A549 (cell line): Measurements from ENCODE around the gene ADCY1. TPM values are rescaled to one million over a fixed set of nuclear protein-coding genes. Genes with fewer than 3 reads are reported as not detected.

Source experiments
- ATAC-seq, 2 experiments: fragments of 200-7000 bp in 1 of 2; fragments of >200 bp in 1 of 2; cut with Nextera tagmentation in 1 of 2; cut with Tn5 transposase in 1 of 2; 3 replicates each; pipeline versions ENCODE4 v1.8.0 to v1.9.1; 2018 to 2020; ENCODE audit warnings: mild to moderate bottlenecking in 1 of 2, moderate library complexity in 1 of 2
- CTCF ChIA-PET: fragments of 300-600 bp; sonication (Branson Sonifier 250); formaldehyde crosslinking; extraction: SDS; loops from one replicate; lab custom pipeline; 2021; ENCODE audit warnings: antibody characterized with exemption, inconsistent platforms; lab: Yijun Ruan, JAX
- POLR2A ChIA-PET: fragments of 350-600 bp; formaldehyde crosslinking; extraction: SDS; loops from one replicate; lab custom pipeline; 2021; ENCODE audit warnings: antibody characterized with exemption, inconsistent platforms; lab: Yijun Ruan, JAX
- DNase-seq, 2 experiments: peaks; one replicate each; pipeline versions ENCODE4 v3.0.0 to v3.0.0-alpha.2; 2011 to 2016; ENCODE audit warnings: low read depth in 1 of 2, low spot score in 1 of 2
- FAIRE-seq: peaks from 2 replicates; lab custom pipeline; 2011; peaks lifted over from hg19 to GRCh38; lab: Jason Lieb, UNC
- H3K27ac ChIP-seq, 2 experiments: fragments of >200 bp; sonication (Bioruptor Twin); formaldehyde crosslinking; 3 replicates each; pipeline ENCODE4 v1.5.1; 2016 to 2017
- H3K4me1 ChIP-seq: fragments of >200 bp; sonication (Bioruptor Twin); formaldehyde crosslinking; 3 replicates; pipeline ENCODE4 v1.6.1; 2016
- H3K4me2 ChIP-seq: fragments of >200 bp; sonication (Bioruptor Twin); formaldehyde crosslinking; 3 replicates; pipeline ENCODE4 v1.6.1; 2016
- H3K4me3 ChIP-seq: fragments of >200 bp; sonication (Bioruptor Twin); formaldehyde crosslinking; 3 replicates; pipeline ENCODE4 v1.5.1; 2016
- H3K9me3 ChIP-seq: fragments of >200 bp; sonication (Bioruptor Twin); formaldehyde crosslinking; 3 replicates; pipeline ENCODE4 v1.6.1; 2016
- CBX2 ChIP-seq: fragments of 200-600 bp; sonication (generic); IDR thresholded peaks from 2 replicates; pipeline ENCODE4 v1.6.1; 2016; ENCODE audit warnings: low read depth, mild to moderate bottlenecking, borderline replicate concordance
- CHD2 ChIP-seq: fragments of 150-350 bp; IDR thresholded peaks from 2 replicates; pipeline ENCODE4 v1.6.1; 2014; ENCODE audit warnings: low read length; ENCODE audit not compliant: partially characterized antibody
- EHF ChIP-seq: fragments of 250-450 bp; sonication (Bioruptor Pico); IDR thresholded peaks from 2 replicates; pipeline ENCODE4 v1.5.0; 2020; ENCODE audit warnings: mild to moderate bottlenecking
- EHMT2 ChIP-seq: fragments of 200-600 bp; sonication (generic); IDR thresholded peaks from 2 replicates; pipeline ENCODE4 v1.6.1; 2016; ENCODE audit warnings: antibody characterized with exemption, low read depth, mild to moderate bottlenecking, moderate library complexity
- GATA3 ChIP-seq: IDR thresholded peaks from 2 replicates; pipeline ENCODE4 v1.6.1; 2012; ENCODE audit warnings: borderline replicate concordance
- HDAC2 ChIP-seq: fragments of 200-600 bp; sonication (generic); IDR thresholded peaks from 2 replicates; pipeline ENCODE4 v1.6.1; 2016
- HEYL ChIP-seq: fragments of 250-450 bp; sonication (Bioruptor Pico); IDR thresholded peaks from 2 replicates; pipeline ENCODE4 v1.8.0; 2021; ENCODE audit warnings: mild to moderate bottlenecking, moderate library complexity
- HOXB5 ChIP-seq: fragments of 250-450 bp; sonication (Bioruptor Pico); IDR thresholded peaks from 2 replicates; pipeline ENCODE4 v1.5.0; 2020; ENCODE audit warnings: mild to moderate bottlenecking, moderate library complexity
- MAFK ChIP-seq: fragments of 450-650 bp; IDR thresholded peaks from 2 replicates; pipeline ENCODE4 v1.6.1; 2014; ENCODE audit not compliant: partially characterized antibody
- MAZ ChIP-seq: fragments of 150-350 bp; IDR thresholded peaks from 2 replicates; pipeline ENCODE4 v1.6.1; 2014; ENCODE audit warnings: antibody characterized with exemption, low read depth, low read length, borderline replicate concordance
- NFE2L2 ChIP-seq: fragments of 150-350 bp; conservative IDR thresholded peaks from 2 replicates; pipeline ENCODE4 v1.6.1; 2014; ENCODE audit warnings: low read length
- NPAS2 ChIP-seq: fragments of 250-450 bp; sonication (Bioruptor Pico); IDR thresholded peaks from 2 replicates; pipeline ENCODE4 v1.8.0; 2022; ENCODE audit warnings: mild to moderate bottlenecking, moderate library complexity, borderline replicate concordance
- RAD21 ChIP-seq, 2 experiments: fragments of >200 bp in 1 of 2; sonication (Bioruptor Twin) in 1 of 2; formaldehyde crosslinking in 1 of 2; IDR thresholded peaks in 1 of 2; conservative IDR thresholded peaks in 1 of 2; 2 replicates in 1 of 2; 3 replicates in 1 of 2; pipeline ENCODE4 v1.6.1; 2012 to 2018; ENCODE audit warnings: inconsistent platforms in 1 of 2
- TP53 ChIP-seq: fragments of 250-450 bp; sonication (Bioruptor Pico); IDR thresholded peaks from 2 replicates; pipeline ENCODE4 v1.5.0; 2021; ENCODE audit warnings: mild to moderate bottlenecking, moderate library complexity
- ZSCAN20 ChIP-seq: fragments of 250-450 bp; sonication (Bioruptor Pico); IDR thresholded peaks from 2 replicates; pipeline ENCODE4 v1.8.0; 2022; ENCODE audit warnings: mild to moderate bottlenecking, moderate library complexity
- WGBS: methylation state at CpG from one replicate; pipeline ENCODE4 v1.1.6; 2017; ENCODE audit errors: missing lambda C conversion rate; 5-methylcytosine and 5-hydroxymethylcytosine counted together
- polyA plus RNA-seq, 4 experiments: library from polyadenylated mRNA; depleted of rRNA in 3 of 4; stranded (reverse); fragments of >200 nt; fragmentation: RNase III in 1 of 4; extraction: RNeasy Plus Mini Kit Qiagen cat#74134 plus additional on column Dnase treatment in 1 of 4; gene quantifications; 2 replicates in 3 of 4; 3 replicates in 1 of 4; pipeline ENCODE4 v1.2.3, GENCODE V29; 2011 to 2017
- TF ChIP-seq, protein P1 (sequence below): IDR thresholded peaks from 2 replicates; pipeline ENCODE4 v1.6.1; 2012; ENCODE audit warnings: low read depth, borderline replicate concordance
- TF ChIP-seq, protein P2 (sequence below): fragments of 450-650 bp; IDR thresholded peaks from 2 replicates; pipeline ENCODE4 v1.6.1; 2014; ENCODE audit warnings: antibody characterized with exemption
- TF ChIP-seq, protein P3 (sequence below): fragments of 200-600 bp; sonication (generic); IDR thresholded peaks from 2 replicates; pipeline ENCODE4 v1.6.1; 2016; ENCODE audit warnings: antibody characterized with exemption, mild to moderate bottlenecking, moderate library complexity

The ADCY1 gene
- polyA plus RNA-seq, 2 of the 4 experiments (the other 2 are of a cell fraction), result 1.3 to 1.7 TPM

DNA sequence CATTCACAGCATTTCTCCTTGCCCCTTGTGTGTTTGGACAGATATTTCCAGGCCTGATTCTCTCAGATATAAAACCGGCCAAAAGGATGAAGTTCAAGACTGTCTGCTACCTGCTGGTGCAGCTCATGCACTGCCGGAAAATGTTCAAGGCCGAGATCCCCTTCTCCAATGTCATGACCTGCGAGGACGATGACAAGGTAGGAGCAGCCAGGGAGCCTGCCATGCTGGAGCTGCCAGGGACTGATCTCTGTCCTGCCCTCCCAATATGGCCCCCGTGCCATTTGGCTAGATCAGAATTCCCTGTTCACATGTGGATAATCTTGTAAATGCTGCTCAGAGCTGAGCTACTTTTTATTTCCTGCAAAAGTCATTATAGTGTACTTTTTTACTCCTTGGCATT is 87.8 kb downstream of the ADCY1 start:
- 75% methylated on average over 6 of the region's 6 CpGs for WGBS
- Histone ChIP-seq H3K9me3 (no peaks in the 10 kb centered on the region), H3K4me3 (no peak overlapping the region), H3K27ac (no peak overlapping the region), H3K4me1 (no peaks in the 10 kb centered on the region), H3K4me2 (no peak overlapping the region)
- ATAC-seq, result no peak
- no peak for DNase-seq
- CTCF ChIA-PET, result interaction anchor here (1.0 to 1.5 kb wide), 3 partner anchors 13 to 21 kb away, joined by 3 to 4 read pairs (median 3); no protein-coding TSS in a partner anchor
- no peak for FAIRE-seq
- TF ChIP-seq, protein P1, sequence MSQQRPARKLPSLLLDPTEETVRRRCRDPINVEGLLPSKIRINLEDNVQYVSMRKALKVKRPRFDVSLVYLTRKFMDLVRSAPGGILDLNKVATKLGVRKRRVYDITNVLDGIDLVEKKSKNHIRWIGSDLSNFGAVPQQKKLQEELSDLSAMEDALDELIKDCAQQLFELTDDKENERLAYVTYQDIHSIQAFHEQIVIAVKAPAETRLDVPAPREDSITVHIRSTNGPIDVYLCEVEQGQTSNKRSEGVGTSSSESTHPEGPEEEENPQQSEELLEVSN, result no peak
- TF ChIP-seq HEYL, result no peak
- no peak for TF ChIP-seq MAZ
- POLR2A ChIA-PET, result no interaction called here

DNA sequence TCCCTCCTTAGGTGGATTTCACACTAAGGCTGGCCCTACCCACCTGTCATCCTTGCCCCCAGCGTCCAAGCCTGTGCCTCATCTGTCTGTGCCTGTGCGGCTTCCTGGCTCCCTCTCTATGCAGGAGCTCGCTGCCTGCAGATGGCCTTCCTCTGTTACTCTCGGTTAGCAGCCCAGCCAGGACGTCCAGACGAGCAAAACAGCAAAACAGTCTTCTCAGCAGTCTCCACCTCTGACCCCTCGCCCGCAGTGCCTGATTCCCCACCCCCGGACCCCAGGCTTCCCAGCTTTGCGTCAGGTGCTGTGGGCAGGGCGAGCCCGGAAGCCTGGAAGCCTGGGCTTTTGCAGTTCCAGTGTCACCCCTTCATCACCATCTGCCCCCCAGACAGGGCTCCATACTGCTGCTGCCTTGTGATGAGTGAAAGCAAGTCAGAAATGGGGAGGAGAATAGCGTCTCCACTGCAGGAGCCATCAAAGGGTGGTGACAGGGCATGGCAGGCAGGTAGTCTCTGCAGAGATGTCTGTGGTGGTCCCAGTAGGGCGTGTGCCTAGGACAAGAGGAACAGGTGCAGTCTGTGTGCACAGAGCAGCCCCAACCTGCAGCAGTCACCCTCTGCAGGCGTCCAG is 88.5 kb downstream of the ADCY1 start:
- Histone ChIP-seq H3K9me3 (no peaks in the 10 kb centered on the region), H3K4me1 (no peaks in the 10 kb centered on the region), H3K4me3 (no peak overlapping the region)
- CTCF ChIA-PET, result interaction anchor here (1.0 to 2.3 kb wide), 10 partner anchors 9 to 211 kb away, joined by 3 to 9 read pairs (median 4); no protein-coding TSS in a partner anchor
- no peak for TF ChIP-seq GATA3
- TF ChIP-seq NFE2L2, result no peak
- no peak for TF ChIP-seq NPAS2 (CRISPR knock-in tag)
- TF ChIP-seq ZSCAN20, result no peak
- no peak for TF ChIP-seq CHD2
- TF ChIP-seq, protein P1, result no peak
- no peak for TF ChIP-seq HDAC2
- TF ChIP-seq CBX2, result no peak
- TF ChIP-seq EHF (CRISPR knock-in tag), result no peak
- no peak for TF ChIP-seq HOXB5 (CRISPR knock-in tag)
- no peak for TF ChIP-seq EHMT2
- TF ChIP-seq TP53 (CRISPR knock-in tag), result no peak
- no peak for TF ChIP-seq RAD21 (conservative IDR thresholded peaks at IDR 0.05 in 1 of 2, IDR thresholded peaks at IDR 0.05 in 1 of 2)
- TF ChIP-seq, protein P2, sequence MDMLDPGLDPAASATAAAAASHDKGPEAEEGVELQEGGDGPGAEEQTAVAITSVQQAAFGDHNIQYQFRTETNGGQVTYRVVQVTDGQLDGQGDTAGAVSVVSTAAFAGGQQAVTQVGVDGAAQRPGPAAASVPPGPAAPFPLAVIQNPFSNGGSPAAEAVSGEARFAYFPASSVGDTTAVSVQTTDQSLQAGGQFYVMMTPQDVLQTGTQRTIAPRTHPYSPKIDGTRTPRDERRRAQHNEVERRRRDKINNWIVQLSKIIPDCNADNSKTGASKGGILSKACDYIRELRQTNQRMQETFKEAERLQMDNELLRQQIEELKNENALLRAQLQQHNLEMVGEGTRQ, result no peak
- TF ChIP-seq MAFK, result no peak
- TF ChIP-seq, protein P3, sequence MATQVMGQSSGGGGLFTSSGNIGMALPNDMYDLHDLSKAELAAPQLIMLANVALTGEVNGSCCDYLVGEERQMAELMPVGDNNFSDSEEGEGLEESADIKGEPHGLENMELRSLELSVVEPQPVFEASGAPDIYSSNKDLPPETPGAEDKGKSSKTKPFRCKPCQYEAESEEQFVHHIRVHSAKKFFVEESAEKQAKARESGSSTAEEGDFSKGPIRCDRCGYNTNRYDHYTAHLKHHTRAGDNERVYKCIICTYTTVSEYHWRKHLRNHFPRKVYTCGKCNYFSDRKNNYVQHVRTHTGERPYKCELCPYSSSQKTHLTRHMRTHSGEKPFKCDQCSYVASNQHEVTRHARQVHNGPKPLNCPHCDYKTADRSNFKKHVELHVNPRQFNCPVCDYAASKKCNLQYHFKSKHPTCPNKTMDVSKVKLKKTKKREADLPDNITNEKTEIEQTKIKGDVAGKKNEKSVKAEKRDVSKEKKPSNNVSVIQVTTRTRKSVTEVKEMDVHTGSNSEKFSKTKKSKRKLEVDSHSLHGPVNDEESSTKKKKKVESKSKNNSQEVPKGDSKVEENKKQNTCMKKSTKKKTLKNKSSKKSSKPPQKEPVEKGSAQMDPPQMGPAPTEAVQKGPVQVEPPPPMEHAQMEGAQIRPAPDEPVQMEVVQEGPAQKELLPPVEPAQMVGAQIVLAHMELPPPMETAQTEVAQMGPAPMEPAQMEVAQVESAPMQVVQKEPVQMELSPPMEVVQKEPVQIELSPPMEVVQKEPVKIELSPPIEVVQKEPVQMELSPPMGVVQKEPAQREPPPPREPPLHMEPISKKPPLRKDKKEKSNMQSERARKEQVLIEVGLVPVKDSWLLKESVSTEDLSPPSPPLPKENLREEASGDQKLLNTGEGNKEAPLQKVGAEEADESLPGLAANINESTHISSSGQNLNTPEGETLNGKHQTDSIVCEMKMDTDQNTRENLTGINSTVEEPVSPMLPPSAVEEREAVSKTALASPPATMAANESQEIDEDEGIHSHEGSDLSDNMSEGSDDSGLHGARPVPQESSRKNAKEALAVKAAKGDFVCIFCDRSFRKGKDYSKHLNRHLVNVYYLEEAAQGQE, result no peak
- TF ChIP-seq, all 56 proteins: peak for 0
- H3K4me2 ChIP-seq, result no peak overlapping the region
- no peak overlapping the region for H3K27ac ChIP-seq
- FAIRE-seq (no peak), DNase-seq (no peak), ATAC-seq (no peak)
- 56% methylated on average over 9 of the region's 15 CpGs for WGBS
- POLR2A ChIA-PET, result no interaction called here
